CD4-positive, CD25-positive, alpha-beta regulatory T cell (primary cell): Measurements from ENCODE around the gene MTF1. TPM values are rescaled to one million over a fixed set of nuclear protein-coding genes. Genes with fewer than 3 reads are reported as not detected.

Experiments
- ATAC-seq, 2 donors: fragments of 150-1000 bp; cut with Tn5 transposase; one replicate each; pipeline ENCODE4 v1.10.0; 2021; ENCODE audit warnings: low read depth in 2 of 2, moderate number of reproducible peaks in 2 of 2, moderate library complexity in 1 of 2
- DNase-seq, 3 donors: peaks; one replicate each; pipeline versions ENCODE4 v3.0.0 to v3.0.0-alpha.2; 2012 to 2022; ENCODE audit warnings: mixed read lengths in 1 of 3
- H3K27ac ChIP-seq: one replicate; pipeline ENCODE4 v1.7.0; 2013; ENCODE audit warnings: mild to moderate bottlenecking, low read length; ENCODE audit not compliant: insufficient read depth, poor library complexity, severe bottlenecking
- H3K27me3 ChIP-seq: one replicate; pipeline ENCODE4 v1.7.0; 2013; ENCODE audit warnings: low read length; ENCODE audit not compliant: control insufficient read depth, insufficient read depth
- H3K36me3 ChIP-seq: one replicate; pipeline ENCODE4 v1.7.0; 2013; ENCODE audit warnings: mild to moderate bottlenecking, low read length, moderate library complexity; ENCODE audit not compliant: control insufficient read depth, insufficient read depth
- H3K4me1 ChIP-seq: 2 replicates; pipeline ENCODE4 v1.7.0; 2013; ENCODE audit warnings: mild to moderate bottlenecking, low read length; ENCODE audit not compliant: insufficient read depth, control insufficient read depth, poor library complexity, severe bottlenecking
- H3K4me3 ChIP-seq: one replicate; pipeline ENCODE4 v1.7.0; 2013; ENCODE audit warnings: low read depth, mild to moderate bottlenecking, low read length, moderate library complexity
- H3K9me3 ChIP-seq, 2 experiments: 1 replicate in 1 of 2; 2 replicates in 1 of 2; pipeline ENCODE4 v1.7.0; 2013; ENCODE audit warnings: low read length in 2 of 2, mild to moderate bottlenecking in 1 of 2, moderate library complexity in 1 of 2; ENCODE audit not compliant: control insufficient read depth in 2 of 2
- H3K27ac Mint-ChIP-seq, 3 donors: one replicate each; pipeline ENCODE4 v1.8.0; 2020 to 2022; ENCODE audit warnings: mild to moderate bottlenecking in 3 of 3, mixed read lengths in 3 of 3, moderate library complexity in 2 of 3
- H3K27me3 Mint-ChIP-seq: one replicate; pipeline ENCODE4 v1.8.0; 2022; ENCODE audit warnings: mild to moderate bottlenecking, mixed read lengths
- H3K36me3 Mint-ChIP-seq: one replicate; pipeline ENCODE4 v1.8.0; 2020; ENCODE audit warnings: mixed read lengths
- H3K4me1 Mint-ChIP-seq, 4 donors: one replicate each; pipeline ENCODE4 v1.8.0; 2020 to 2022; ENCODE audit warnings: mixed read lengths in 4 of 4, mild to moderate bottlenecking in 1 of 4
- H3K4me3 Mint-ChIP-seq, 4 donors: one replicate each; pipeline ENCODE4 v1.8.0; 2020 to 2022; ENCODE audit warnings: mild to moderate bottlenecking in 4 of 4, mixed read lengths in 4 of 4, moderate library complexity in 3 of 4
- H3K9me3 Mint-ChIP-seq, 7 donors: one replicate each; pipeline ENCODE4 v1.8.0; 2020 to 2022; ENCODE audit warnings: mixed read lengths in 7 of 7, mild to moderate bottlenecking in 3 of 7, moderate library complexity in 2 of 7
- polyA plus RNA-seq, 4 donors: library from polyadenylated mRNA; unstranded; fragments of 300-500 nt; fragmentation: Illumina TruSeq; gene quantifications; one replicate each; pipeline ENCODE4 v1.2.3, GENCODE V29; 2021
- total RNA-seq: library from RNA; stranded (reverse); gene quantifications from one replicate; pipeline ENCODE4 v1.2.3, GENCODE V29; 2022

MTF1 gene
- total and polyA plus RNA-seq, 5 donors from 2014 or later = 16.3 to 34.1 (median 18.8) TPM

DNA sequence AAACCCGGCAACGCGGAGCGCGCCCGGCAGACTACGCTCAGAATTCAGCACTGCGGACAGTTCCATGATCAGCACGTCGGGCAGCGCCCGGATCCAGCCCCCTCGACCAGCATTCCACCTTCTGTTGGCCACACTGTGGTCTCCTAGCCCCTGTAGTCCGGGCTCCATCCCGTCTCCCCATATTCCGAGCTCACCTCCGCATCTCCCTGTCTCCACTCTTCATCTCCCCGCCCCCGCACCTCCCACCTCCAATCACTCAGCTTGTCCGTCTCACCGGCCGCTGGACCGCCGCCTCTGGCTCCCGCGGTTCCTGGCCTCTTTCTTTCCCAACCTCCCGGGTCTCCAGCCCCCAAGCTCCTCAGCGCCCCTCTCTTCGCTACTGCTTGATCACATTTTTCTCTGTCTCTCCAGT is 95.0 kb downstream of the MTF1 start:
- ATAC-seq (no peak), DNase-seq (peak in 2 of 3 donors; percentile 28 to 31)
- Mint-ChIP-seq H3K9me3 (peaks cover 0 to 2% (median 0%) of the 10 kb centered on the region in 7 donors), H3K36me3 (no peaks in the 10 kb centered on the region), H3K4me1 (peaks cover 0 to 20% (median 1%) of the 10 kb centered on the region in 4 donors), H3K27me3 (peaks cover 66% of the 10 kb centered on the region), H3K27ac (no peak overlapping the region), H3K4me3 (no peak overlapping the region)
- H3K4me1 ChIP-seq = peaks cover 7% of the 10 kb centered on the region
- no peak overlapping the region for H3K27ac ChIP-seq
- peaks cover 24% of the 10 kb centered on the region for H3K27me3 ChIP-seq
- no peaks in the 10 kb centered on the region for H3K9me3 ChIP-seq
- no peaks in the 10 kb centered on the region for H3K36me3 ChIP-seq
- H3K4me3 ChIP-seq = no peak overlapping the region

DNA sequence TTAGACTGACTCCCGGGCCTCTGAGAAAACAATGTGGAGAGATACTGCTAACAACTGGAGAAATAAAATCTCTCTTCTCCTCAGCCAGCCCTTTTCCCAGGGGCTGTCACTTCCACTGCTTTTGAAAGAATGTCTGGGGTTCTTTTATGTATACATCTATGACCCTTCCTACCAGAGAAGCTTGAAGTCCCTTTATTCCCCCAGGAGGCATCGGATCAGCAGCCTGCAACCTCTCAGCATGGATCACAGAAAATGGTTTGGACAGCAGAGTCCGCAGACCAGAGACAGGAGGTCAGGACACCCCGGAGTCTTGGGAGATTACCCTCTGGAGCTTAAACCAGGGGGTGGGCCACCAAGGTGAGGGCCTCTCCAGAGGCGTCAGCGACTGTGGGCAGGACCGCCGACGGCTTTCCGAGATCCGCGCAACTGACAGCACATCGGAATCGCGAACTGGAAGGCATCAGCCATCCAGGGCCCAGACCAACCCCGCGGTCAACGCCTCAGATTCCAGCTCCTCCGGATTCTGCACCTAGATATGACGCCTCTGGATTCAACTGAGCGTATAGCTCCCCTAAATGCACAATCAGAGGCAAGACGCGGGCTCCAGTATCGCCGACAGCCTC is 95.5 kb downstream of the MTF1 start:
- H3K4me1 ChIP-seq = peaks cover 7% of the 10 kb centered on the region
- no peak overlapping the region for H3K4me3 ChIP-seq
- no peaks in the 10 kb centered on the region for H3K9me3 ChIP-seq
- peaks cover 21% of the 10 kb centered on the region for H3K27me3 ChIP-seq
- Mint-ChIP-seq H3K27me3 (peaks cover 60% of the 10 kb centered on the region), H3K9me3 (peaks cover 0 to 2% (median 0%) of the 10 kb centered on the region in 7 donors), H3K4me1 (peaks cover 0 to 20% (median 1%) of the 10 kb centered on the region in 4 donors), H3K27ac (no peak overlapping the region), H3K36me3 (no peaks in the 10 kb centered on the region), H3K4me3 (no peak overlapping the region)
- ATAC-seq (no peak), DNase-seq (no peak)
- H3K36me3 ChIP-seq = no peaks in the 10 kb centered on the region
- no peak overlapping the region for H3K27ac ChIP-seq

DNA sequence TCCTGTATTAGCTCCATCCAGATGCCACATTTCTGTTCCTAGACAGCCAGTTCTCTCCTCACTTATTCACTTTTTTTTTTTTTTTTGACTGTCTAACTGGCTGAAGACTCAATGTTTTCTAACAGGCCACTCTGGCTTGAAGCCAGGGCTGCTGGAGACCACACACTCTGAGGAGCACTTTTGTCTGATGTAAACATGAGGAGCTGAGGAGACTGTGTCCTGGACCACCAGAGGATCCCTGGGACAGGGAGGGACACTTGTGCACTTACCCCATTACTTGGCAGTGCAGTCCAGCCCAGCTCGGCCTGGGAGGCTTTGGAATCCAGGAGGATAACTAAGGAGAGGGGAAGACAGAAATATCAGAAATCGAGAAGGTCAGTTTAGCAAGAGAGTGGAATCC is 96.9 kb downstream of the MTF1 start:
- ATAC-seq = no peak

GRCh38 chr1:37761416-37762095 is 97.8 kb downstream of the MTF1 start:
- H3K27me3 Mint-ChIP-seq = peaks cover 37% of the 10 kb centered on the region
- no peaks in the 10 kb centered on the region for H3K36me3 Mint-ChIP-seq
- Histone ChIP-seq H3K36me3 (no peaks in the 10 kb centered on the region), H3K27ac (no peak overlapping the region), H3K4me1 (peaks cover 7% of the 10 kb centered on the region), H3K27me3 (peaks cover 14% of the 10 kb centered on the region), H3K4me3 (no peak overlapping the region), H3K9me3 (no peaks in the 10 kb centered on the region)
- H3K4me3 Mint-ChIP-seq = no peak overlapping the region
- DNase-seq (no peak), ATAC-seq (no peak)
- peaks cover 0 to 2% (median 0%) of the 10 kb centered on the region in 7 donors for H3K9me3 Mint-ChIP-seq
- H3K27ac Mint-ChIP-seq = no peak overlapping the region
- H3K4me1 Mint-ChIP-seq = peaks cover 0 to 20% (median 1%) of the 10 kb centered on the region in 4 donors

More for the DNA sequence above, 96.9 kb downstream of the MTF1 start:
- Histone ChIP-seq H3K4me1 (peaks cover 7% of the 10 kb centered on the region), H3K27me3 (peaks cover 20% of the 10 kb centered on the region), H3K4me3 (no peak overlapping the region), H3K36me3 (no peaks in the 10 kb centered on the region), H3K27ac (no peak overlapping the region), H3K9me3 (no peaks in the 10 kb centered on the region)
- Mint-ChIP-seq H3K27ac (no peak overlapping the region), H3K4me1 (peaks cover 0 to 20% (median 1%) of the 10 kb centered on the region in 4 donors), H3K27me3 (peaks cover 47% of the 10 kb centered on the region), H3K9me3 (peaks cover 0 to 2% (median 0%) of the 10 kb centered on the region in 7 donors), H3K4me3 (no peak overlapping the region), H3K36me3 (no peaks in the 10 kb centered on the region)
- DNase-seq = no peak

Other genes starting within 250 kb of the MTF1 start
- gene RSPO1, start 224.7 kb downstream of the MTF1 start, total RNA-seq = not detected
- not detected for gene RSPO1, start 224.7 kb downstream of the MTF1 start, polyA plus RNA-seq
- 1.3 TPM for gene CDCA8, start 167.1 kb downstream of the MTF1 start, total RNA-seq
- 1 to 10 TPM; 2.5 to 3.7 (median 3.1) TPM for gene CDCA8, start 167.1 kb downstream of the MTF1 start, polyA plus RNA-seq
- not detected for gene EPHA10, start 94.5 kb downstream of the MTF1 start, total RNA-seq
- not detected for gene EPHA10, start 94.5 kb downstream of the MTF1 start, polyA plus RNA-seq
- 0.69 TPM for gene MANEAL, start 65.7 kb downstream of the MTF1 start, total RNA-seq
- 1 to 10 TPM in 3 of 4 donors, under 1 TPM in 1; 0.87 to 2.4 (median 1.5) TPM for gene MANEAL, start 65.7 kb downstream of the MTF1 start, polyA plus RNA-seq
- gene C1orf122, start 51.8 kb downstream of the MTF1 start, total RNA-seq = 13.7 TPM
- gene C1orf122, start 51.8 kb downstream of the MTF1 start, polyA plus RNA-seq = 10 to 100 TPM; 22.9 to 31.9 (median 26.6) TPM
- 28.2 TPM for gene YRDC, start 51.4 kb downstream of the MTF1 start, total RNA-seq
- 10 to 100 TPM; 17.3 to 26.6 (median 19.8) TPM for gene YRDC, start 51.4 kb downstream of the MTF1 start, polyA plus RNA-seq
- gene INPP5B, start 87.5 kb upstream of the MTF1 start, total RNA-seq = 23.8 TPM
- gene INPP5B, start 87.5 kb upstream of the MTF1 start, polyA plus RNA-seq = 10 to 100 TPM; 15.4 to 21.1 (median 18.5) TPM
- gene SF3A3, start 130.4 kb upstream of the MTF1 start, total RNA-seq = 47.6 TPM
- gene SF3A3, start 130.4 kb upstream of the MTF1 start, polyA plus RNA-seq = 100 to 1,000 TPM in 3 of 4 donors, 10 to 100 TPM in 1; 90.6 to 118 (median 105) TPM
- gene FHL3, start 145.9 kb upstream of the MTF1 start, total RNA-seq = 4.6 TPM
- gene FHL3, start 145.9 kb upstream of the MTF1 start, polyA plus RNA-seq = 10 to 100 TPM; 11.2 to 20.8 (median 13.3) TPM
- gene UTP11, start 153.1 kb upstream of the MTF1 start, total RNA-seq = 12.3 TPM
- 10 to 100 TPM; 21.0 to 31.1 (median 24.9) TPM for gene UTP11, start 153.1 kb upstream of the MTF1 start, polyA plus RNA-seq
- gene POU3F1, start 187.2 kb upstream of the MTF1 start, total RNA-seq = 1.7 TPM
- under 1 TPM; 0.11 to 0.49 (median 0.32) TPM for gene POU3F1, start 187.2 kb upstream of the MTF1 start, polyA plus RNA-seq